ENCODE results near the gene OXCT2.
A peak's percentile ranks its signal among the peaks of the same experiment; 100 is the strongest.

The OXCT2 gene

DNA sequence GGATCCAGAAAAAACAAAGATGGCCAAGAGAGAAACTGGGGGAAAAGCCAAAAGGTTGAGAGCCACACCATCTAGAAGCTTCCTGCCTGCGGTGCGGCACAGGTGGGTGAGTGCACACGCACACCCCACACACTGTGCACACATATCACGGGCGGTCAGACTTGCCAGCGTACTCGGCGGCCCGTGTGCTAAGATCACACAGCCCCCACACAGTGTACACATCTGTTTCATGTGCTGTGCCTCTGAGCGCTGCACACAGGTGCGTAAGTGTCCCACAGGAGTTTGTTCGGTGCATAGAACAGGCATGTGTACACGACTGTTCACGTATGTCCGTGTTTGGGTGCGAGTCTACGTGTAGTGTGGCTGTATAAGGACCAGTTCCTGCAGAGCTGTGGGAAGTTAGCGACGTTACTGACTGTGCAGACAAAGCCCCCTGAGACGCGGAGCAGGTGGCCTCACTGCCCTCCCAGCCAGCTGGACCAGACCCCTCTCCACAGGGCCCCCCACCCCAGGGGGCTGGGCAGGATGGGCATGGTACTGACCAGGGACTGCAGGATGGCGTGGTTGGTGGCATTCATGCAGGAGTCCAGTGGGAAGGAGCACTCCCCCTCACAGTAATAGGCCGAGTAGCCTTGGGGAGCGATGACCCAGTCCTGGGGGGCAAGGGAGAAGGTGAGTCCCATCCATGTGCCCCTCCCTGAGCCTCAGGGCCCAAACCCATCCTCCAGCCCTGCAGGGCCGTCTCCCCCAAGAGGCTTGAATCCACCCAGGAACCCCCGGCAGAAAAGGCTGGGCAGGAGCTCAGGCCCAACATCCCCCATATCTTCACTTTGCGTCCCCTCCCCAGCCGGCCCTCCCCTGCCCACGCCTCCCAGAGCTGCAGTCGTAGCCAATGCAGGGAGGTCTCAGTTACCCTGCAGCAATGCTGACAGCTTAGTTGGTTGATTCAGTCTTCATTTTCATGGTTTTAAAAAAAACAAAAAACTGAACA is 8.3 kb downstream of the OXCT2 start:
- no peak for DNase-seq (ENCODE audit: low spot score)

DNA sequence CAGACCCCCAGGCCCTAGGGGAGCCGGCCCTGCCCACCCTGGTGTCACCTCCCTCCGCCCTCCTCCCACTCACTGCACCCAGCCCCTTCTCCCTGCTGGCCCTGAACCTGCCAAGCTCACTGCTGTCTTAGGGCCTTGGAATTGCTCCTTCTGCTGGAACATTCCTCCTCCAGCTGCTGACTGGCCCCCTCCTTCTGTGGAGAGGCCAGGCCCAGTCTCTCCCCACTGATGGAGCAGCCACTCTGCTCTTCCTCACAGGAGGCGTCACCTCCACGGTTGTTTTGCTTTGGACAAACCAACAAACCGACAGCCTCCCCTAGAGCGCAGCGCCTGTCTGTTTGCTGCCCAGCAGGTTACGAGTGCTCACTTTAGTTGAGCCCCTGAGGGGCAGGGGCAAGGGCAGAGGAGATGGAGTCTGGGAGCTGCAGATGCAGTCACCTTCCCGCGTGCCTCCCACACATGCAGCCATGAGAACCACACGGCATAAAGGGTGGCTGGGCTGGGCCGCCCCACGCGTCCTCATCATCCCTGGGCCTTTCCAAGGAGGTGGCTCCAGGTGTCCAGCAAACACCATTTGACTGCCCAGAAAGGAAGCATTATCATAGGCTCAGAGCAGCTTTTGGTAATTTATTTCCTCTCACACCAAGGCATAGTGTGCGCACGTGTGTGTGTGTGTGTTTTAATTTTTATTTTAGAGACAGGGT is 9.4 kb downstream of the OXCT2 start:
- no peak for DNase-seq (ENCODE audit: low spot score)

DNA sequence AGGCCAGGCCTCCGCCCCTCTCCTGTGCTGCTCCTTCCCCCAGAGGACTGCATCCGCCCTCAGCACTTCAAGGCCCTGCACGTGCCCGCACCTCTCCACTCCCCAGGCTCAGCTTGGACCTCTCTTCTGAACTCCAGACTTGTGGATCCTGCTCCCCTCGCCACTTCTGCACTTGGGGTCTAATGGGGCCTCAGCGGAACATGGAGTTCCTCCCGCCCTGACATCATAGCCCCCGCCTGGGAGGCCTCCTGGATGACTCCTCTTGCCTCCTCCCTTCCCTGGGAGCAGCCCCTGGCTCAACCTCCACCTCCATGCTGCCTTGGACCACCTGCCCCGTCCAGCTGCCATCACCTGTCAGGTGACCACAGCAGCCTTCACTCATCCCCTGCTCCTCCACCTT is 10.1 kb downstream of the OXCT2 start:
- DNase-seq (ENCODE audit: low spot score): no peak

DNA sequence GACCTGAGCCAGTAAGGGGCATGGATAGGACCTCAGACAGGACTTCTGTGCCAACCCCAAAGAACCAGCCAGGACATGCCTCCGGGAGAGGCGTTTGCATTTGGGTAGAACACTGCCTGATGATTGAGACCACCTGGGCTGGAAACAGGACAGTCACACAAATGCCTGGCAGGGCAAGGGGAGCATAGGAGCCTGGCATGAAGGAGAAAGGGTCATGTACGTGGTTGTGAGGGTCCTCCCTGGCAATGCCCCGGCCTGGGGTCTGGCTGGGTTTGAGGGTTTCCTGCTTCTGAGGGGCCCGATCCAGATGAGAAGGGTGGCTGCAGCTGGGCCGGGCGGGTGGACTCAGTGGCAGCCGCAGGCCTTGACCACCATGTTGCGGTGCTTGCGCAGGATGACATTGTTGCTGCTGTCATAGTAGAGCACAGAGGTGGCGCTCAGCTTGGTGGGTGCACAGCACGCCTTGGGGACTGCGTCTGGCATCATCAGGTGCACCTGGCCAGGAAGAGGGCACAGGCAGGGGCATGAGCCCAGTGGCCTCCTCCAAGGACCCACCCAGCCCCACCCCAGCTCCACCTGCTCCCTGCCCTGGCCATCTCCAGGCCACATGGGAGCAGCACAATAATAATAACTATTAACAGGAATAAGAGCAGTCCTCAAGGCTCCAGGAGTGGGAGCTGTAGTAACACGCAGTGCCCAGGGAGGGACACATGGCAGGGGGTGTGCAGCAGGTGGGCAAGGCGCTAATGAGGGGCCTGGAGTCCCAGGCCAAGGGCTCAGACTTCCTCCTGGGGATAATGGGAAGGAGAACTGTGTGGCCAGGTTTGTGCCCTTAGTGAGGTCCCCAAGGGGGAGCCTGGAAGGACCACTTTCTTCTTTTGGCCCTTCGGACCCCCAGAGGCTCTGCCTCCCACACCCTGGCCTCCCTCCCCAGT is 10.8 kb downstream of the OXCT2 start:
- DNase-seq (ENCODE audit: low spot score): no peak

DNA sequence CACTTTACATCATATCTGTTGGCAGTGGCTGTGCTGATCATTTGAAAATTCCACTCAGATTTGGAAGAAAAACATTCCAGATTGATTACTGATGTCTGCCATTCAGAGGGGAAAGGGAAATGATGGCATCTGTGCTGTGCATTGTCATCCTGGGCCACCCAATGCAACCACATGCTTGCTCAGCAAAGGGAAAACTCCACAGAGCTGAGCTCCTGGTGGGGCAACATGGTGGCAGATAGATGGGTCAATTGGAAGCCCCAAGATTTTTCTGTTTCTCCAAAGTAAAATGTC is 11.8 kb downstream of the OXCT2 start:
- no peak for DNase-seq (ENCODE audit: low spot score)

DNA sequence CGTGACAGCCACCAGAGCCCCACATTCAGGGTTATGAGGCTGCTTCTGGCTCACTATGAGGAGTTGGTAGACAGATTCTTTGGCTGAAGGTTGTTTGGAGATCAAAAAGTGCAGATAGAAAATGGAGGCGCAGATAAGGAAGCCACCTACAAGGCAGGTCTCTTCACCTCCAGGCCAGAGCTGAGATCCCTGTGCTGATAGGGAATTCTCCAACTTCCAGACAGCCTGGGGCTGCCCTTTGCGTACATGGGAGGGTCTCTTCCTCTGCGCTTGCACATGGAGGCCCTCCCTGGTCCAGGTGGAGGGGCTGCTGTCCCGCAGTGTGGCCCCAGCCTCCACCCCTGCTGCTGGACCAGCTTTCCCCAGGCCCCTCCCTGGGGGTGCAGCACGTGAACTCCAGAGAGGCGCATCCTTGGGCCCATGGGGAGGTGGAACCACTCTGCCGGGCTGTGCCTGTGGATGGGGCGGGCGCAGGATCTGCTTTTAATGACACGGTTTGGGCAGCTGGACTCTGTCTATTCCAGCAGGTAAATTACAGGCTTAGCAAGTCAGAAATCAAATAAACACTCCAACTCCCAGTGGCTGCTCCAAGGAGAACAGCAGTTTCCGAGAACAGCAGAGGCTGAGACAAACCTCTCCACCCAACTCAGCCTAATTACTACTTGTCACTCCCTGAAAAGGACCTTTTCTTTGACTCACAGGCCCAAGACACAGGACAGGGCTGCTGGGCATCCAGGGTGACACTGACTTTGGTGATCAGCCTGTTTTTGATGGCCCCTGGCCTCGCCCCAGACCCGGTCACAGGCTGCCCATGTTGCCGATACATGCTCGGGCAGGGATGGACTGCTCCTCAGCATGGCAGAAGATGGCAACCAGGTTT is 12.4 kb downstream of the OXCT2 start:
- no peak for DNase-seq (ENCODE audit: low spot score)

DNA sequence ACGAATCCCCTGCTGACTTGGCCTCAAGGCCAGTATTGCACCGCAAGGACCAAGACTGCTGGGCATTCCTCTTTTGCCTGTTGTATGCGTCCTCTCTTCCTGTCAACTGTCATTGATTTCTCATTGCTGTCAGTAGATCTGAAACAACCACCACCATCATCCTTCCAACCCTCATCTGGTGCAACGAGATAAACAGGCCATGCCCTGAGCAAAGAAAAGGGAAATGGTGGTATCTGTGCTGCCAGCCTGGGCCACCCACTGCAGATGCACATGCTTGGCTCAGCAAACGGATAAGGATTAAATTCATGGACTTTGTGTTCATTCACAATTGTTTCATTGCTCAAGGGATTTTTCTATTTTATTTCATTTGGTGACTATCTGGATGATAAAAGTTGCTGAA is 13.6 kb downstream of the OXCT2 start:
- DNase-seq (ENCODE audit: low spot score): no peak

DNA sequence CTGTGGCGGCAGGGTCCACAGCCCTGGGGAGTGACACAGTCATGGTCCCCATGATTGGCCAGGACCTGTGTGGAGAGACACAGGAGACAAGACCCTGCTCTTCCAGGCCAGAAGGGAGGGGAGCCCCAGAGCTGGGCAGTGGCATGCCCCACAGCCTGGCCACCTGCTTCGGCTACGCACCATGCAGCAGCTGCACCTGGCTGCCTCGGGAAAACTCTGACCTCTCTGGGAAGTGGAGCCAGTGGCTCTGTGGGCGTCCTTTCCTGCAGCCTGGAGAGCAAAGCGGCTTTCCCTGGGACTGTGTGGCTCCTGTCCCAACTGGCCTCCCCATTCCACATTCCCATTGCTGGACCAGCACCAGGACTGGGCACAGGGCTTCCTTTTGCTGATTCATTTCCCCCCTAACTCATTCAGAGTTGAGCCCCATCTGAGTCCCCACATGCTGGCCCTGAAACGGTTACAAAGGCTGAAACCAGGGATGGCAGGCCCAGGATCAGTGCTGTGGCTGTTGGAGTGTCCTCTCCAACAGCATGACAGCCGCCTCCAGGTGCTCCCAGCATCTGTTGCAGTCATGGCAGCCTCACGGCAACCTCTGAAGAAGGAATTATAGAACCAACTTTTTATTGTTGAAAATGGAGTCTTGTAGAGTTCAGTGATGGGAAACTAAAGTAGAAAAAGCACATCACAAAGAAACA is 15.0 kb downstream of the OXCT2 start:
- no peak for DNase-seq (ENCODE audit: low spot score)

DNA sequence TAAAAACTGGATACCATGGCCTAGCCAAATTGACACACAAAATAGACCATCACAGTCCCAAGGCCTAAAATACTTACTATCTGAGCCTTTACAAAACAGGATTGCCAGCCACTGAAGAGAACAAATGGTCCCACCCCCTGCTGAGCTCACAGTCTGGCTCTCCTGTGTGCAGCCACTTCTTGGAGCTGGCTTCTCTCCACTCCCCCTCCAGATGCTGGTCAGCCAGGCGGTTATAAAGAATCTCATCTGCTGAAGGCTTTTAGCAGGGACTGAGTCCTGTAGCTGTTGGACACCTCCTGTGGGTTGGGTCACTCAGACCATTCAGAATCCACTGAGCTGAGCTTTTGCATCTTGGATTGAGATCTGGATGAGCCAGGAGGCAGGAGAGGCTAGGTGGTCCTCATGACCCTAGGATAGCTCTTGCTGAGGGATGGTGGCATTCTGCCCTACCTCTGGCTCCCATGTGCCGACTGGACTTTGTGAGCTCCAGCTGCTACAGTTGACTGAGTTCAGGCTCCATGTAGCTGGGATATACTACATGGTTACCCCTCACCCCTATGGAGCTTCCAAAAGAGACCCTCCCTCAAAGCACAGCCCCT is 16.1 kb downstream of the OXCT2 start:
- no peak for DNase-seq (ENCODE audit: low spot score)

DNA sequence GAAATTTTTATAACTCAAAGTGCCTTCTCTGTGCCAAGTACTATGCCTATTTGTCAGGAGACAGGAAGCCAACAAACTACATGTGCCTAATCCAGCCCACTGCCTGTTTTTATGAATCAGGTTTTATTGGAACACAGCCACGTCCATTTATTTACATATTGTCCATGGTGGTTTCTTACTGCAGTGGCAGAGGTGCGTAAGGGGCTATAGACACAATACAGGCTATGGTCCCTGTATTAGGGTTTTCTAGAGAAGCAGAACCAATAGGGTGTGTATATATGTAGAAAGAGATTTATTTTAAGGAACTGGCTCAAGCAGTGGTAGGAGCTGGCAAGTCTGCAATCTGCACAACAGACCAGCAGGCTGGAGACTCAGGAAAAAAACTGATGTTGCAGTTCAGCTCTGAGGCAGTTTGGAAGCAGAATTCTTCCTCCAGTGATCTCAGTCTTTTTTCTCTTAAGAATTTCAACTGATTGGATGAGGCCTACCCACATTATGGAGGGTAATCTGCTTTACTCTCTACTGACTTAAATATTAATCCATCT is 17.1 kb downstream of the OXCT2 start:
- DNase-seq (ENCODE audit: low spot score): peak; percentile 23

DNA sequence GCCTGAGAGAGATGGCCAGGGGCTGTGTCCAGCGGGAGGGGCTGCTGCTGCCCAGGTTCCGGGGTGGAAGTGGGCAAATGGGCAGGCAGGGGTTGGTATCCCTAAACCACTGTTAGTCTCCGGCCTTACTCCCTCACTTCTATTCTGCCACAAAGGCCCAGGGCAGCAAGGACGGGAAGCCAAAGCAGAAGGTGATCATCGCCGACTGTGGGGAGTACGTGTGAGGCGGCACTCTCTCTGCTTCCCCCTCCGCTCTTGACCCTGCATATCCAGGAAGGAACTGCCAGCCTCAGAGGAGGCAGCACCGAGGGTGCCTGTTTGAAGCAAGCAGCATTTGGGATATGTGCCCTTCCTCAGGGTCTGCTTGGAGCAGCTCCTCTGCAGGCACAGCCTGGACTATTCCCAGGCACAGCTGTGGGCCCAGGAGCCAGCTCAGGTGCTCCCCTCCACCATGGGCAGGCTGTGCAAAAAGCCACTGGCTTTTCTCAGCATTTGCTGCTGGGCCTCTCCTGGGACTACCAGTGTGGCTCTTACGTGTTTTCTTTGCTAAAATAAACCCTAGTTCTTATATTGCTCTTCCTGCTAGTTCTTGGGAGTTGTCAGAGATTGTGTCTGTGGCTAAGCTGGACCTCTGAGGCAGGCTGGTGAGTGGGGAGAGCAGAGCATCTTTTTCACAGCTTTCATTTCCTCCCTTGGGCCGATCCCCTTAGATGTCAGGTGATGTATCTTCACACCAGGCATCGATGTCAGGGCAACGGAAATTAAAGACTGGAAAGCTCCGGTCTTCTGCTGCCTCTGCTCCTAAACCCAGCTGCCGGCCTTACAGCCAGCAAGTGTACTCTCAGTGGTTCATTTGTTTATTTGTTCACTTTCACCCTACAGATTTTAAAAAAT is 17.8 kb downstream of the OXCT2 start:
- DNase-seq (ENCODE audit: low spot score): no peak

DNA sequence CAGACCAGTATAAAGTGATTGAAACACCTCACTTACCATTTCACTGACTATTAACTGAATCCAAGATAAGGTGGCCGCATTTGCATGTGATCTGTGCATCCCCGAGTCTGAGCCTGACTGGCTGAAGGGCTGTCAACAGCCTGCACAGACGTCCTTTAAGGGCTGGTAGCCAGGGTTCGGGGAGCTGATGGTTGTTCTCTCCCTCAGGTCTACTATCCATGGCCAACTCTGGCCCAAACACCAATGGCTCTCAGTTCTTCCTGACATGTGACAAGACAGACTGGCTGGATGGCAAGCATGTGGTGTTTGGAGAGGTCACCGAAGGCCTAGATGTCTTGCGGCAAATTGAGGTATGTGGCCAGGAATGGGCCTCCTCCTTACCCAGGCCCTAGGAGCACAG is 18.4 kb downstream of the OXCT2 start:
- no peak for DNase-seq (ENCODE audit: low spot score)

DNA sequence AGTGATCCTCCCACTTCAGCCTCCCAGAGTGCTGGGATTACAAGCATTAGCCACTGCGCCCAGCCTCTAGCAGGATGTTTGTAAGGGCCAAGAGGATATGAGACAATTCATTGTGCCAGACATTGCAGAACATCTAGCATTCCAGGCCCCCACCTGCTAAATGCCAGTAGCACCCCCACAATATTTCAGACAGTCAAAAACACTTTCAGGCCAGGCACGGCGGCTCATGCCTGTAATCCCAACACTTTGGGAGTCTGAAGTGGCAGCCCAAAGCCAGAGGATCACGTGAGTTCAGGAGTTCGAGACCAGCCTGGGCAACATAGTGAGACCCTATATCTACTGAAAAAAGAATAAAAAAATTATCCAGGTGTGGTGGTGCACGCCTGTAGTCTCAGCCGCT is 19.6 kb downstream of the OXCT2 start:
- no peak for DNase-seq (ENCODE audit: low spot score)

DNA sequence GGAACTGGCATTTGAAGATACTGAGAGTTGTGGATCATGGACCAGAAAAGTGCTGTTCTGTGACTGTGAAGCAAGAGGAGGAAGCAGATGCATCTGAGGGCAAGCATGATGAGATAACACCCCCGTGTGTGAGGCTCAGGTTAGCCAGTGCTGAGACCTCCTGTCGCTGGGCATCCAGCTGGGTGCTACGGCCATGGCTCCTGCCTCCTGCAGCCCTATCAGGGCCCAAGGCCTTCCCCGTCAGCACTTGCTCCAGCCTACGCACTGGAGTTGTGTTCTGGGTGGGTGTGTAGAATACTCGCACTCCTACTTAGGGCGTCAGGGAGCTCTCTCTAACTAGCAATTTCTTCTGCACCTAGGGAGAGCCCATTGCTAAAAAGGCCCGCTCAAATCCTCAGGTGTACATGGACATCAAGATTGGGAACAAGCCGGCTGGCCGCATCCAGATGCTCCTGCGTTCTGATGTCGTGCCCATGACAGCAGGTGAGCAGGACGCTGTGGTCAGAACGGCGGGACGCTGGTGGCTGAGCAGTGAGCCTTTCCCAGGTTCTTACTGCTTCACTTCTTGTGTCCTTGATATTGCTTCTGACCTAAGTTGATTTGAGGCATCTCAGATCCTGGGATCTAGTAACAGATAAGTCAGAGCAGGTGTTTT is 26.0 kb downstream of the OXCT2 start:
- DNase-seq (ENCODE audit: low spot score): no peak

DNA sequence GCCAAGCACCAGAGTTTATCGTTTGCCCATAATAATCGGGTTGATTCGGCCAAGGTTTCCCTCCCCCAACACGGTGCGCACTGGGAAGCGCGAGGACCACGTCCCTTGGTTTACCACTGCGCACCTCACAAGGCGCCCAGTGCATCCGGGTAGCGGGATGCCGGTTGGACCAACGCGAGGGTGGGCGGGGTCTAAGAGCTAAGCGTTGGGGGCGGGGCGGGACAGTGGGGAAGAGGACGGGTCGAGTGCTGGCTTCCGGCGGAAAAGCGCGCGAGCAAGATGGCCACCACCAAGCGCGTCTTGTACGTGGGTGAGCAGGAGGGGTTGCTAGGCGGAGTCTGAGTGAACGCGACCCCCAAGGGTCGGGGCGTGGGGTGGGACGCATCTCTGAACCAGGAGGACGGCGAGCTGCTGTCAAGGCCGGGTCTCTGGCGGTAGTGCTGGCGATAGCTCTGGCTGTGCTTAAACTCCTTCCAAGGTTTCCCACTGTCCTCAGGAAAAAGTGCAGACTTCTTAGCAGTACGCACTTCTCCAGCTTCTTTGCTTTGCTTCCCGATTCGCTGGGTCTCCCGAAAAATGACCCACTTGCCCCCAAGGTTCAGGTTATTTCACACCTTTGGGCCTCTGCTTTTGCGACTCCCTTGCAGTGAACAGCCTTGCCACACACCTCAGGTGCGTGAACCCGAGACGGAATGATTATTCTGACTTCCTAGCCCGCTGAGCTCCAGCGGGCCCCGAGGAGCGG is 32.4 kb downstream of the OXCT2 start, which contains the start of gene PPIE:
PPIE (plus strand) TSS at position 261 of the 745 bp plus-strand sequence; CDS start at position 280, 19 bp downstream.
- DNase-seq (ENCODE audit: low spot score): peak; percentile 96

DNA sequence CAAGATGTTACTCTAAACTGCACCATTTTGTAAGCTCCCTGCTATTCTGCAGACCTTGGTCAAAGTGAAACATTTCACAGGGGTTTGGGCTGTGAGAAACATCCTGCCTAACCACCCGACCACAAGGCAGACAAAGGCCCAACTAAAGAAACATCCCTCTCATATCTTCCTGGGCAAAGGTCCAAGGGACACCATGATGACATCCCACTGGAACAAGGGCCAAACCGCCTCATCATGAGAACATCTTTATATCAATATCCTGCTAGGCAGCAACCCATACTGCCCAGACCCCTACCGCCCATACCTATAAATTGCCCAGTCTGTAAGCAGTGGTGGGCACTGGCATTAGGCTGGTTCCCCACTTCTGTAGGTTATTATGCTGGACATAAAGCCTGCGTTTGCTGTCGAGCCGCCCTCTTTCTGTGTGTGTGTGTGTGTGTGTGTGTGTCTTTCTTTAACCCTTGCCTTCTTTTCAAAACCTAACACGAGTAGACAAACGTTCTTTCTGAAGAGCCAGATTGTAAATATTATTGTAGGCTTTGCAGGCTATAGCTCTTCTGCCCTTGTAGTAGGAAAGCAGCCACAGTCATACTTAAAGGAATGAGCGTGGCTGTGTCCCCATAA is 33.5 kb downstream of the OXCT2 start:
- DNase-seq (ENCODE audit: low spot score): no peak

DNA sequence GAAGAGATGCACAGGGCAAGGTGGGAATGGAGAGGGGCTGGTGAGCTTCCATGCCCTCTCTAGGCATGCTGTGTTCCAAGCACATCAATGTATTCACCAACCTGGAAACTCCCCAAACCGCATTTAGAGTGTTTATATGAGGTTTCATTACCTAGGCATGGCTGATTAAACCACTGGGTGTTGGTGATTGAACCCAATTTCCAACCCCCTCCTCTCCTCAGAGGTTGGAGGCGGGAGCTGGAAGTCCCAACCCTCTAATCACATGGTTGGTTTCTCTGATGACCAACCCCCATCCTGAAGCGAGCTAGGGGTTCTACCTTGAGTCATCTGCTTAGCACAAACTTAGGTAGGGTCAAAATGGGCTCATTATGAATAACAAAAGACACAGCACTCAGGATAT is 35.4 kb downstream of the OXCT2 start:
- DNase-seq (ENCODE audit: low spot score): no peak

Measured in Ammon's horn (tissue), 1 donor.